GM23338 (cell line): ENCODE measurements around the gene GRK3. TPM values are rescaled to one million over a fixed set of nuclear protein-coding genes. Genes with fewer than 3 reads are reported as not detected.
"Not testable (repeated sequence)": the region's sequence is repeated elsewhere in the genome, so short reads cannot be mapped to it uniquely, and the experiment has no call there.

Experiments used
- ATAC-seq: fragments of 200-7000 bp; cut with Tn5 transposase; 3 replicates; pipeline ENCODE4 v1.9.1; 2020
- DNase-seq: peaks from one replicate; pipeline ENCODE4 v3.0.0-alpha.2; 2015; ENCODE audit warnings: low spot score
- H2AFZ ChIP-seq: fragments of 200-600 bp; sonication (generic); 2 replicates; pipeline ENCODE4 v1.8.0; 2016; ENCODE audit warnings: antibody characterized with exemption, mild to moderate bottlenecking, moderate library complexity
- H3F3A ChIP-seq: fragments of 200-600 bp; sonication (generic); replicated peaks from 2 replicates; pipeline ENCODE4 v1.8.0; 2017; ENCODE audit warnings: antibody characterized with exemption, mixed run types, low read depth
- H3K27ac ChIP-seq: fragments of 200-600 bp; sonication (generic); 2 replicates; pipeline ENCODE4 v1.6.1; 2016; ENCODE audit warnings: low read depth
- H3K27me3 ChIP-seq: fragments of 200-600 bp; sonication (generic); 2 replicates; pipeline ENCODE4 v1.8.0; 2016; ENCODE audit warnings: mild to moderate bottlenecking, mixed run types, moderate library complexity; ENCODE audit not compliant: insufficient read depth
- H3K36me3 ChIP-seq: fragments of 200-600 bp; sonication (generic); 2 replicates; pipeline ENCODE4 v1.8.0; 2016; ENCODE audit warnings: mild to moderate bottlenecking; ENCODE audit not compliant: insufficient read depth
- H3K4me1 ChIP-seq: fragments of 200-600 bp; sonication (generic); 2 replicates; pipeline ENCODE4 v1.8.0; 2016; ENCODE audit warnings: mild to moderate bottlenecking, moderate library complexity; ENCODE audit not compliant: insufficient read depth
- H3K4me2 ChIP-seq: fragments of 200-600 bp; sonication (generic); 2 replicates; pipeline ENCODE4 v1.7.1; 2017; ENCODE audit warnings: mixed run types
- H3K4me3 ChIP-seq: fragments of 200-600 bp; sonication (generic); 2 replicates; pipeline ENCODE4 v1.6.1; 2016; ENCODE audit warnings: mixed run types
- H3K79me2 ChIP-seq: fragments of 200-600 bp; sonication (generic); replicated peaks from 2 replicates; pipeline ENCODE4 v1.8.0; 2017; ENCODE audit warnings: mild to moderate bottlenecking; ENCODE audit not compliant: insufficient read depth
- H3K9me2 ChIP-seq: fragments of 200-600 bp; sonication (generic); 2 replicates; pipeline ENCODE4 v1.8.0; 2017; ENCODE audit not compliant: insufficient read depth
- H4K20me1 ChIP-seq: fragments of 200-600 bp; sonication (generic); replicated peaks from 2 replicates; pipeline ENCODE4 v1.8.0; 2017; ENCODE audit warnings: mild to moderate bottlenecking; ENCODE audit not compliant: insufficient read depth
- H3K27ac Mint-ChIP-seq: 2 replicates; pipeline ENCODE4 v1.8.0; 2020; ENCODE audit warnings: inconsistent platforms, mild to moderate bottlenecking, moderate library complexity, mixed read lengths
- H3K27me3 Mint-ChIP-seq: 3 replicates; pipeline ENCODE4 v1.8.0; 2022; ENCODE audit warnings: low read depth, mild to moderate bottlenecking, moderate library complexity, mixed read lengths, inconsistent platforms; ENCODE audit not compliant: insufficient read depth, poor library complexity
- H3K36me3 Mint-ChIP-seq: 3 replicates; pipeline ENCODE4 v1.8.0; 2021; ENCODE audit warnings: low read depth, mild to moderate bottlenecking, inconsistent platforms, moderate library complexity, mixed read lengths
- H3K4me1 Mint-ChIP-seq: 3 replicates; pipeline ENCODE4 v1.8.0; 2020; ENCODE audit warnings: mild to moderate bottlenecking, inconsistent platforms, mixed read lengths
- H3K4me3 Mint-ChIP-seq: 3 replicates; pipeline ENCODE4 v1.8.0; 2021; ENCODE audit warnings: moderate library complexity, mild to moderate bottlenecking, inconsistent platforms, mixed read lengths
- H3K9me3 Mint-ChIP-seq: 3 replicates; pipeline ENCODE4 v1.8.0; 2020; ENCODE audit warnings: moderate library complexity, mild to moderate bottlenecking, inconsistent platforms, mixed read lengths
- EZH2phosphoT487 ChIP-seq: fragments of 200-600 bp; sonication (generic); IDR thresholded peaks from one replicate; pipeline ENCODE4 v1.8.1; 2018; ENCODE audit warnings: antibody characterized with exemption; ENCODE audit not compliant: unreplicated experiment
- JUNB ChIP-seq: IDR thresholded peaks from one replicate; pipeline ENCODE4 v1.6.1; 2016; ENCODE audit warnings: antibody characterized with exemption; ENCODE audit not compliant: unreplicated experiment
- polyA plus RNA-seq: library from polyadenylated mRNA; unstranded; fragments of >200 nt; fragmentation: Nextera tagmentation; extraction: Ambion mirVana; gene quantifications from 2 replicates; pipeline ENCODE4 v1.2.1, GENCODE V29; 2016
- total RNA-seq: library from RNA; depleted of rRNA; stranded (reverse); fragments of >200 nt; shearing (Covaris generic); gene quantifications from 2 replicates; pipeline ENCODE4 v1.2.3, GENCODE V29; 2014
- TF ChIP-seq, protein P1 (sequence below), 2 experiments: fragments of 200-600 bp in 1 of 2; sonication (generic) in 1 of 2; conservative IDR thresholded peaks; 2 replicates each; pipeline versions ENCODE4 v1.5.1 to v1.6.1; 2016 to 2017; ENCODE audit warnings: antibody characterized with exemption in 2 of 2, low read depth in 2 of 2, mild to moderate bottlenecking in 2 of 2, moderate library complexity in 1 of 2

The GRK3 gene
- total and polyA plus RNA-seq, 2 experiments from 2014 or later = 6.0 to 25.3 TPM

- H3K4me2 ChIP-seq = no peak overlapping the region
- peaks cover 15% of the 10 kb centered on the region for H3K4me1 ChIP-seq
- DNase-seq (no peak), ATAC-seq (no peak)
- H4K20me1 ChIP-seq = peaks cover 54% of the 10 kb centered on the region
- H3K27me3 ChIP-seq = no peaks in the 10 kb centered on the region
- Mint-ChIP-seq H3K36me3 (peaks cover 11% of the 10 kb centered on the region), H3K9me3 (peaks cover 3% of the 10 kb centered on the region; the same call in 1 of the 3 replicates), H3K27ac (no peak overlapping the region), H3K4me3 (no peak overlapping the region), H3K27me3 (peaks cover 11% of the 10 kb centered on the region), H3K4me1 (peaks cover 15% of the 10 kb centered on the region)
- no peaks in the 10 kb centered on the region for H3K9me2 ChIP-seq
- no peak overlapping the region for H3K4me3 ChIP-seq
- peaks cover 100% of the 10 kb centered on the region for H3K79me2 ChIP-seq
- no peaks in the 10 kb centered on the region for H3F3A ChIP-seq
- TF ChIP-seq EZH2phosphoT487 = no peak
- TF ChIP-seq JUNB = no peak
- TF ChIP-seq, protein P1, sequence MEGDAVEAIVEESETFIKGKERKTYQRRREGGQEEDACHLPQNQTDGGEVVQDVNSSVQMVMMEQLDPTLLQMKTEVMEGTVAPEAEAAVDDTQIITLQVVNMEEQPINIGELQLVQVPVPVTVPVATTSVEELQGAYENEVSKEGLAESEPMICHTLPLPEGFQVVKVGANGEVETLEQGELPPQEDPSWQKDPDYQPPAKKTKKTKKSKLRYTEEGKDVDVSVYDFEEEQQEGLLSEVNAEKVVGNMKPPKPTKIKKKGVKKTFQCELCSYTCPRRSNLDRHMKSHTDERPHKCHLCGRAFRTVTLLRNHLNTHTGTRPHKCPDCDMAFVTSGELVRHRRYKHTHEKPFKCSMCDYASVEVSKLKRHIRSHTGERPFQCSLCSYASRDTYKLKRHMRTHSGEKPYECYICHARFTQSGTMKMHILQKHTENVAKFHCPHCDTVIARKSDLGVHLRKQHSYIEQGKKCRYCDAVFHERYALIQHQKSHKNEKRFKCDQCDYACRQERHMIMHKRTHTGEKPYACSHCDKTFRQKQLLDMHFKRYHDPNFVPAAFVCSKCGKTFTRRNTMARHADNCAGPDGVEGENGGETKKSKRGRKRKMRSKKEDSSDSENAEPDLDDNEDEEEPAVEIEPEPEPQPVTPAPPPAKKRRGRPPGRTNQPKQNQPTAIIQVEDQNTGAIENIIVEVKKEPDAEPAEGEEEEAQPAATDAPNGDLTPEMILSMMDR (conservative IDR thresholded peaks at IDR 0.05; ENCODE audit: low read depth in 2 of 2) = no peak
- no peak overlapping the region for H2AFZ ChIP-seq
- no peaks in the 10 kb centered on the region for H3K36me3 ChIP-seq
- H3K27ac ChIP-seq = no peak overlapping the region
Measured at GRCh38 chr22:25574736-25575135, 10.3 kb downstream of the GRK3 start.

GRCh38 chr22:25575674-25576392 lies 11.4 kb downstream of the GRK3 start:
- Mint-ChIP-seq H3K36me3 (peaks cover 11% of the 10 kb centered on the region), H3K27me3 (peaks cover 11% of the 10 kb centered on the region)
- H3K9me2 ChIP-seq, H3K4me3 Mint-ChIP-seq, H3K36me3 ChIP-seq, H3K4me2 ChIP-seq, H3K4me1 ChIP-seq, H3K4me1 Mint-ChIP-seq, H3K9me3 Mint-ChIP-seq, H3K4me3 ChIP-seq, H3K27ac ChIP-seq, H3K27me3 ChIP-seq, H3F3A ChIP-seq, DNase-seq, H3K27ac Mint-ChIP-seq, H2AFZ ChIP-seq: not testable (repeated sequence)
- H4K20me1 ChIP-seq = peaks cover 50% of the 10 kb centered on the region
- peak; percentile 61 for ATAC-seq
- H3K79me2 ChIP-seq = peaks cover 100% of the 10 kb centered on the region

DNA sequence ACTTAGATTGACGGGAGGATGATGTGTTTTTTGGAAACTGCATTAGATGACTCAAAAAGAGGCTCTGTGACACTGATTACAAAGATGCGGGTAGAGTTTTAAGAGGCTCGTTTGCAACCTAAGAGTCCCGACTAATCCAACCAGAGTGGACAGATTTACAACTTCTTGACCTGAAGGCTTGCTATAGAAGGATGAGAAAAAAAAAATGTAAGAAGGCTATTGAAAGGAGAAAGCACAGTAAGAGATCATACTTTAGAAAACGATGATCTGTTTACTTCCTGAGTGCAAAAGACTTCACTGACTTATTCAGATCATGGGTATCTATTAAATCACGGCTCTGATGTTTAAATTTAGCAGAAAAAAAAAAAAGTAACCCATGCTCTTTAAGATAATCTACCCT lies 17.0 kb downstream of the GRK3 start:
- not testable (repeated sequence) for H3F3A ChIP-seq, H3K4me3 Mint-ChIP-seq, H3K4me2 ChIP-seq, ATAC-seq, H3K9me2 ChIP-seq, H3K4me1 ChIP-seq, H3K27ac ChIP-seq, H3K27me3 ChIP-seq, H3K27ac Mint-ChIP-seq, H3K36me3 ChIP-seq, H3K9me3 Mint-ChIP-seq, H3K4me3 ChIP-seq, DNase-seq, H2AFZ ChIP-seq
- Mint-ChIP-seq H3K36me3 (peaks cover 11% of the 10 kb centered on the region), H3K4me1 (peaks cover 19% of the 10 kb centered on the region; the same call in 2 of the 3 replicates), H3K27me3 (peaks cover 12% of the 10 kb centered on the region)
- H3K79me2 ChIP-seq = peaks cover 91% of the 10 kb centered on the region
- peaks cover 22% of the 10 kb centered on the region for H4K20me1 ChIP-seq
